ENCODE data around the gene CNKSR3.

GRCh38 chr6:154558984-154559383, 48.5 kb upstream of the CNKSR3 start:
- TF ChIP-seq CTCF (IDR thresholded peaks at IDR 0.05) (no peak), POLR2A (IDR thresholded peaks at IDR 0.05) (no peak), EP300 (IDR thresholded peaks at IDR 0.05) (no peak)
